ENCODE data around the gene RAB3IL1.

The RAB3IL1 gene

DNA sequence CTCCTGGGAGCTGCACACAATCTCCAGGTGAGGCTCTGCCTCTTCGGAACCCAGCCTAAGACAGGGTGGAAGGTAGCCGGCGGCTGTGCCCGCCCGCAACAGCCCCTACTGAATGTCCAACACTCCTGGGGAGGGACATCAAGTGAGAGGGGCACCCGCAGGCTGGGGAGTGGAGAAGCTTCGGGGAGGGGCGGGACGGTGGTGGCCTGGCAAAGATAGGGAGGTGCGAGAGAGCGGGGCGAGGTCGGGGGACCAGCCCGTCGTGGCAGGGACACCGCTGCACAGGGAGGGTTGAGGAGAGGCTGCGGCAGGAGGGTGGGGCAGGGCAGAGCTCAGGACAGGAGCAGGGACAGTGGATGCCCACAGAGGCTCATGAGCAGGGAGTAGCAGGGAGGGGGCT, 17.1 kb downstream of the RAB3IL1 start:
- no peak for DNase-seq (ENCODE audit: low spot score)
- in situ Hi-C loops (cut with MboI; ENCODE audit: low sequenced_read_pairs, unreplicated experiment) = no loop called here
- TF ChIP-seq, protein P1, sequence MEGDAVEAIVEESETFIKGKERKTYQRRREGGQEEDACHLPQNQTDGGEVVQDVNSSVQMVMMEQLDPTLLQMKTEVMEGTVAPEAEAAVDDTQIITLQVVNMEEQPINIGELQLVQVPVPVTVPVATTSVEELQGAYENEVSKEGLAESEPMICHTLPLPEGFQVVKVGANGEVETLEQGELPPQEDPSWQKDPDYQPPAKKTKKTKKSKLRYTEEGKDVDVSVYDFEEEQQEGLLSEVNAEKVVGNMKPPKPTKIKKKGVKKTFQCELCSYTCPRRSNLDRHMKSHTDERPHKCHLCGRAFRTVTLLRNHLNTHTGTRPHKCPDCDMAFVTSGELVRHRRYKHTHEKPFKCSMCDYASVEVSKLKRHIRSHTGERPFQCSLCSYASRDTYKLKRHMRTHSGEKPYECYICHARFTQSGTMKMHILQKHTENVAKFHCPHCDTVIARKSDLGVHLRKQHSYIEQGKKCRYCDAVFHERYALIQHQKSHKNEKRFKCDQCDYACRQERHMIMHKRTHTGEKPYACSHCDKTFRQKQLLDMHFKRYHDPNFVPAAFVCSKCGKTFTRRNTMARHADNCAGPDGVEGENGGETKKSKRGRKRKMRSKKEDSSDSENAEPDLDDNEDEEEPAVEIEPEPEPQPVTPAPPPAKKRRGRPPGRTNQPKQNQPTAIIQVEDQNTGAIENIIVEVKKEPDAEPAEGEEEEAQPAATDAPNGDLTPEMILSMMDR (IDR thresholded peaks at IDR 0.05; ENCODE audit: borderline replicate concordance, control extremely low read depth, extremely low read depth, insufficient read depth, missing control alignments) = no peak

DNA sequence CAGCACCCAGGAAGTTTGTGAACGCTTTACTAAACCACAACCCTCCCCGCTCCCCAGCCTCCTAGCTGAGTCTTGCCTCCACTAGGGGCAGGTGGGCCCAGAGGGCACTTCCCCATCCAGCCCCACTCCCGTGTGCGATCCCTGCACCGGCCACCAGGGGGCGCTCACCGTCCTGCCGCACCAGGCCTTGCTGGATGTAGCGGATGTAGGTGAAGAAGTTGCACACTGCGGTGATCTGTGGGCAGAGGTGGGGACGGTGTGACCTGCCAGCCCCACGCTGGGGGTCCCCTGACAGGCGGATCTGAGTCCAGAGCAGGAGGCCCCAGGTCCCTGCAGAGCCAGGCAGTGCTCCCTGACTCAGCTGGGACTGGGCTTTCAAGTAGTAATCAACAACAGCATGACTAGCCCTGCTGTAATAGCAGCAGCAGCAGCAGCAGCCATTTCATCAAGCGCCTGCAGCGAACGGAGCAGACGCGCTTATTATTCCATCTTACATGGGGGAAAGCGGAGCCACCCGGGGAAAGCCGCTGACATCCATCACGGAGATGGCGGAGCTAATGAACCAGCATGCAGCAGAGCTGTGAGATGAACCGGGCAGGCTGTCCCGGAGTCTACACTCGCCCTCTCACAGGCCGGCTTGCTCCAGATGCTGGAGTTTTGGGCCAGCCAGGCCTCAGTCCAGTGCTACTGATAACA, 18.1 kb downstream of the RAB3IL1 start:
- peak; percentile 97 for DNase-seq (ENCODE audit: low spot score)
- in situ Hi-C loops (cut with MboI; ENCODE audit: low sequenced_read_pairs, unreplicated experiment) = loop anchor here (10.0 kb wide), 1 partner anchor 206 kb away; no protein-coding TSS in a partner anchor
- TF ChIP-seq, protein P1 (IDR thresholded peaks at IDR 0.05; ENCODE audit: borderline replicate concordance, control extremely low read depth, extremely low read depth, insufficient read depth, missing control alignments) = peak; percentile 100

DNA sequence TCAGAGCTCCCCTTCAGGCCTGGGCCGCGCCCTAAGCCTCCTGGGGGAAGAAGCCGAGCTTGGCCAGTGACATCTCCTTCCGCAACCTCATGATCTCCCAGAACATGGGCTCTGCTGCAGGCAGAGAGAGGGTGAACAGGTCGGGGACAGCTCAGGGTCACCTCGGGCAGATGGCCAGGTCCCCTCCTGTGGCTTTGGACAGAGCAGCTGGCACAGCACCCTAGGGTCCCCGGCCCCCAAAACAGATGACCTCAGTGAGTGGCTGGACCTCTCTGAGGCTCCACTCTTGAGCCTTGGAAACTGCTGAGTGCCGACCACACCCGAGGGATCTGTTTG, 19.2 kb downstream of the RAB3IL1 start:
- TF ChIP-seq, protein P1 (IDR thresholded peaks at IDR 0.05; ENCODE audit: borderline replicate concordance, control extremely low read depth, extremely low read depth, insufficient read depth, missing control alignments) = no peak
- in situ Hi-C loops (cut with MboI; ENCODE audit: low sequenced_read_pairs, unreplicated experiment) = loop anchor here (10.0 kb wide), 1 partner anchor 207 kb away; no protein-coding TSS in a partner anchor
- no peak for DNase-seq (ENCODE audit: low spot score)

DNA sequence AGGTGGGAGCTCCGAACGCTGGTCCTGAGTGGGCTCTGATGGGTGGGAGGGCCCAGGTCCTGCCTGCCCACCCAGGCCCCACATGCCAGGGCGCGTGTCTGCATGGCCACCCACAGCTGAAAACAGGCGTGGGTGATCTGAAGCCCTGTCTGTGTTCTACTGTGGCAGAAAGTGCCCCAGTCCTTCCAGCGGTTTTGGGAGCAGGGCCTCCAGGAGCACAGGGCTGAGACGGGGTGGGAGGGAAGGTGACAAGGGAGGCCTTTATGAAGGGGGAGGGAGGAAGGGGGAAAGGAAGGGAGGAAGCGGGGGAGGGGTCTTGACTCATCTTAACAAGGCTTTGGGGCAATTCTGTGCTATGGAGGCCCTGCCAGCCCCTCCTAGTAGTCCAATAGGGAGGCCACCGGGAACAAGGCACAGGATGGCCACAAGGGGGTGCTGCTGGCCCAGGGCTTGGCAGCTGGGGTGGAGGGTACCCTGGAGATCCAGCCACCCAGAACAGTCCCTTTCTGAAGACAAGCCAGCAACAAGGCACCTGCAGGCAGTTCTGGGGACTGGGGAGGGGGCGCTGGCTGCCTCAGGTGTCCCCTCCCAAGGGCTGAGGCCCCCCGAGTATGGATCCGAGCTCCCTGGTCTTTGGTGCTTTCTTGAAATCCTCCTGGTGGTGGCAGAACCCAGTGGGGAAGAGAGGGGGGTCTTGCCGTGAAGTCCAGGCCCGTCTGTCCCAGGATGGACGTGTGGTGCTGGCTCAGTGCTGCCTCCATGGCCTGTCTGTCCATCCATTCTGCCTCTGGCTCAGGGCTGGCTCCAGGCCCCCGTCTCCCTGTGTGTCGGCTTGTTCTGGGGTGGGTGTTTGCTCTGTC, 19.7 kb downstream of the RAB3IL1 start:
- in situ Hi-C loops (cut with MboI; ENCODE audit: low sequenced_read_pairs, unreplicated experiment) = loop anchor here (10.0 kb wide), 1 partner anchor 207 kb away; no protein-coding TSS in a partner anchor
- TF ChIP-seq, protein P1 (IDR thresholded peaks at IDR 0.05; ENCODE audit: borderline replicate concordance, control extremely low read depth, extremely low read depth, insufficient read depth, missing control alignments) = peak; percentile 86
- peak; percentile 91 for DNase-seq (ENCODE audit: low spot score)

DNA sequence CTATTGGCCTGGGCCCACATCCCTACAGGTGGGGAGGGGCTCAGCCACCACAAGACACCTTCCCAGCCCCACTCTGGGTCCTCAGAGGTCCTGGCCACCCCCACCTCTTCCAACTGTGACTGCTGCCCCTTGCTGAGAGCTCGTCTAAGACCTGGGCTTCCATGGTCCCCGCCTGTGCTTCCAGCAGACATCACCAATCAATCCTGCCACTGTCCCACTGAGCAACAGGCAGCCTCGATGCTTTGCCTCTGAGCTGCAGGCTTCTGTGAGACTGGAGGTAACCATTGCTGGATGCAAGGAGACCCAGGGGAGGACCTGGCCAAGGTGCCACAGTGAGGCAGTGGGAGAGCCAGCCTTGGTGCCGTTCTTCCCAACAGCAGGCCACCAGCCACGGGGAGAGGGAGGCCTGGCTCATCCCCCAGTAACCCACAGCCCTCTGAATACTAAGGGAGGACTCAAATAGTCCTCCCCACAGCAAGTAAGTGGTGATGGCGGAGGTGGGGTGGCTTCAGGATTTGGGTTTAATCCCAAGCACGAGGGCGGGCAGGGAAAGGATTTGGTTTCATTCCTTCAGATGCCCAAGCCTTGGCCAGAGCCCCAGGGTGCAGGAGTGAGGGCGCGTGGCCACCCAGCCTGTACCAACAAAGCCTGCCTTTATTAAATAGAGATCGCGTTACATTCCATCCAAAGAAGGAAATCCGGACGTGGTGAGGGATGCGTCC, 20.5 kb downstream of the RAB3IL1 start:
- DNase-seq (ENCODE audit: low spot score) = no peak
- in situ Hi-C loops (cut with MboI; ENCODE audit: low sequenced_read_pairs, unreplicated experiment) = loop anchor here (10.0 kb wide), 1 partner anchor 208 kb away; no protein-coding TSS in a partner anchor
- TF ChIP-seq, protein P1 (IDR thresholded peaks at IDR 0.05; ENCODE audit: borderline replicate concordance, control extremely low read depth, extremely low read depth, insufficient read depth, missing control alignments) = no peak

DNA sequence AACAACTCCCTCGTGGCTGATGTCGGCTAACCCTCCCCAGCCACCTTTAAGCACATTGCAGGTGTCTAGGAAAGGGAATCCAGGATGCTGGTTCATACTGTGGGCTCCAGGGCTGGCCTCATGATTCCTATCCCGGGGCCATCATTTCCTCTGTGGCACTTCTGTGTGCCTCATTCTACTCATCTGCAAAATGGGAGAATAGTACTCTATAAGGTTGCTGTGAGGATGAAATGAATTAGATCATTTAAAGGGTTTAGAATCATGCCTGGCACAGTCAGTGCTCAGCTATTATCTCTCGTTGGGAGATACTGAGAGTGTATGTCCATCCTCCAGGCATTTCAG, 21.7 kb downstream of the RAB3IL1 start:
- in situ Hi-C loops (cut with MboI; ENCODE audit: low sequenced_read_pairs, unreplicated experiment) = loop anchor here (10.0 kb wide), 1 partner anchor 209 kb away; no protein-coding TSS in a partner anchor
- no peak for DNase-seq (ENCODE audit: low spot score)
- TF ChIP-seq, protein P1 (IDR thresholded peaks at IDR 0.05; ENCODE audit: borderline replicate concordance, control extremely low read depth, extremely low read depth, insufficient read depth, missing control alignments) = no peak
